T-helper 17 cell (primary cell): ENCODE results near the gene KNDC1. TPM values are rescaled to one million over a fixed set of nuclear protein-coding genes. Genes with fewer than 3 reads are reported as not detected.
"Not testable (repeated sequence)": the region's sequence is repeated elsewhere in the genome, so short reads cannot be mapped to it uniquely, and the experiment has no call there.

Source experiments
- ATAC-seq: fragments of 150-1000 bp; cut with Tn5 transposase; 2 replicates; pipeline ENCODE4 v1.10.0; 2021; ENCODE audit warnings: mild to moderate bottlenecking, moderate library complexity
- DNase-seq, 3 donors: peaks; one replicate each; pipeline versions ENCODE4 v3.0.0 to v3.0.0-alpha.2; 2020 to 2021
- H3K9me3 ChIP-seq: one replicate; pipeline ENCODE4 v1.7.0; 2013; ENCODE audit warnings: low read length, mild to moderate bottlenecking; ENCODE audit not compliant: control insufficient read depth, poor library complexity, severe bottlenecking
- H3K27ac Mint-ChIP-seq: one replicate; pipeline ENCODE4 v1.8.0; 2022; ENCODE audit warnings: mild to moderate bottlenecking, moderate library complexity, mixed read lengths
- H3K27me3 Mint-ChIP-seq: one replicate; pipeline ENCODE4 v1.8.0; 2022; ENCODE audit warnings: mixed read lengths
- H3K36me3 Mint-ChIP-seq: one replicate; pipeline ENCODE4 v1.8.0; 2022; ENCODE audit warnings: low read depth, mixed read lengths
- H3K4me1 Mint-ChIP-seq: one replicate; pipeline ENCODE4 v1.8.0; 2022; ENCODE audit warnings: mild to moderate bottlenecking, mixed read lengths
- H3K4me3 Mint-ChIP-seq: one replicate; pipeline ENCODE4 v1.8.0; 2022; ENCODE audit warnings: mild to moderate bottlenecking, moderate library complexity, mixed read lengths
- total RNA-seq, 4 donors: library from RNA in 2 of 4; stranded (reverse) in 2 of 4; gene quantifications; one replicate each; pipeline ENCODE4 v1.2.3 and lab custom pipeline; 2022 to 2026

Gene KNDC1
- total RNA-seq, 2 donors from 2014 or later, result 0.42 to 1.1 TPM

- no peaks in the 10 kb centered on the region for H3K36me3 Mint-ChIP-seq
- no peak overlapping the region for H3K27ac Mint-ChIP-seq
- no peak overlapping the region for H3K4me3 Mint-ChIP-seq
- peaks cover 9% of the 10 kb centered on the region for H3K4me1 Mint-ChIP-seq
- H3K27me3 Mint-ChIP-seq, result peaks cover 23% of the 10 kb centered on the region
- H3K9me3 ChIP-seq, result no peaks in the 10 kb centered on the region
- DNase-seq (no peak), ATAC-seq (no peak)
Measured at GRCh38 chr10:133141144-133141957, 18.7 kb upstream of the KNDC1 start.

- no peak overlapping the region for H3K27ac Mint-ChIP-seq
- peaks cover 28% of the 10 kb centered on the region for H3K27me3 Mint-ChIP-seq
- ATAC-seq, result no peak
- H3K9me3 ChIP-seq, result no peaks in the 10 kb centered on the region
- no peaks in the 10 kb centered on the region for H3K36me3 Mint-ChIP-seq
- no peak for DNase-seq
- peaks cover 9% of the 10 kb centered on the region for H3K4me1 Mint-ChIP-seq
- no peak overlapping the region for H3K4me3 Mint-ChIP-seq
Measured at GRCh38 chr10:133141958-133142340, 18.1 kb upstream of the KNDC1 start.

- ATAC-seq, result no peak
- DNase-seq, result no peak
- Mint-ChIP-seq H3K27me3 (peaks cover 28% of the 10 kb centered on the region), H3K36me3 (no peaks in the 10 kb centered on the region), H3K4me3 (no peak overlapping the region), H3K4me1 (peaks cover 9% of the 10 kb centered on the region), H3K27ac (no peak overlapping the region)
- H3K9me3 ChIP-seq, result no peaks in the 10 kb centered on the region
Measured at GRCh38 chr10:133142523-133143199, 17.4 kb upstream of the KNDC1 start.

GRCh38 chr10:133143200-133143533 lies 16.9 kb upstream of the KNDC1 start:
- no peak overlapping the region for H3K27ac Mint-ChIP-seq
- no peak for DNase-seq
- no peaks in the 10 kb centered on the region for H3K36me3 Mint-ChIP-seq

GRCh38 chr10:133143546-133143945 lies 16.5 kb upstream of the KNDC1 start:
- no peaks in the 10 kb centered on the region for H3K9me3 ChIP-seq
- H3K4me3 Mint-ChIP-seq, result no peak overlapping the region
- ATAC-seq, result no peak
- no peak for DNase-seq
- peaks cover 9% of the 10 kb centered on the region for H3K4me1 Mint-ChIP-seq
- no peak overlapping the region for H3K27ac Mint-ChIP-seq
- no peaks in the 10 kb centered on the region for H3K36me3 Mint-ChIP-seq
- H3K27me3 Mint-ChIP-seq, result peaks cover 28% of the 10 kb centered on the region

More at GRCh38 chr10:133143200-133143533, 16.9 kb upstream of the KNDC1 start:
- ATAC-seq, result no peak
- Mint-ChIP-seq H3K4me1 (peaks cover 9% of the 10 kb centered on the region), H3K4me3 (no peak overlapping the region), H3K27me3 (peaks cover 28% of the 10 kb centered on the region)
- H3K9me3 ChIP-seq, result no peaks in the 10 kb centered on the region

GRCh38 chr10:133144771-133145170 lies 15.2 kb upstream of the KNDC1 start:
- peaks cover 9% of the 10 kb centered on the region for H3K4me1 Mint-ChIP-seq
- no peaks in the 10 kb centered on the region for H3K9me3 ChIP-seq
- H3K27me3 Mint-ChIP-seq, result peaks cover 37% of the 10 kb centered on the region
- no peak overlapping the region for H3K4me3 Mint-ChIP-seq
- H3K36me3 Mint-ChIP-seq, result no peaks in the 10 kb centered on the region
- ATAC-seq (no peak), DNase-seq (no peak)
- H3K27ac Mint-ChIP-seq, result no peak overlapping the region

GRCh38 chr10:133150226-133150625 lies 9.8 kb upstream of the KNDC1 start:
- H3K27me3 Mint-ChIP-seq, result peaks cover 32% of the 10 kb centered on the region
- H3K27ac Mint-ChIP-seq, result no peak overlapping the region
- ATAC-seq, result no peak
- no peaks in the 10 kb centered on the region for H3K9me3 ChIP-seq
- H3K36me3 Mint-ChIP-seq, result no peaks in the 10 kb centered on the region
- no peak overlapping the region for H3K4me3 Mint-ChIP-seq
- DNase-seq, result no peak
- H3K4me1 Mint-ChIP-seq, result no peaks in the 10 kb centered on the region

GRCh38 chr10:133150656-133151055 lies 9.4 kb upstream of the KNDC1 start:
- Mint-ChIP-seq H3K4me1 (no peaks in the 10 kb centered on the region), H3K27ac (no peak overlapping the region), H3K27me3 (peaks cover 29% of the 10 kb centered on the region), H3K36me3 (no peaks in the 10 kb centered on the region), H3K4me3 (no peak overlapping the region)
- ATAC-seq, result no peak
- H3K9me3 ChIP-seq, result no peaks in the 10 kb centered on the region
- no peak for DNase-seq

GRCh38 chr10:133151071-133151470 lies 8.9 kb upstream of the KNDC1 start:
- not testable (repeated sequence) for ATAC-seq, H3K36me3 Mint-ChIP-seq, H3K4me1 Mint-ChIP-seq, H3K27ac Mint-ChIP-seq, H3K9me3 ChIP-seq, DNase-seq, H3K4me3 Mint-ChIP-seq
- H3K27me3 Mint-ChIP-seq, result peaks cover 29% of the 10 kb centered on the region

GRCh38 chr10:133151543-133151972 lies 8.5 kb upstream of the KNDC1 start:
- Mint-ChIP-seq H3K4me3 (no peak overlapping the region), H3K36me3 (no peaks in the 10 kb centered on the region), H3K27ac (no peak overlapping the region), H3K27me3 (peaks cover 25% of the 10 kb centered on the region), H3K4me1 (no peaks in the 10 kb centered on the region)
- no peaks in the 10 kb centered on the region for H3K9me3 ChIP-seq
- ATAC-seq (no peak), DNase-seq (no peak)

- H3K4me1 Mint-ChIP-seq, result no peaks in the 10 kb centered on the region
- H3K27me3 Mint-ChIP-seq, result peaks cover 16% of the 10 kb centered on the region
- H3K4me3 Mint-ChIP-seq, result no peak overlapping the region
- DNase-seq (no peak), ATAC-seq (no peak)
- no peaks in the 10 kb centered on the region for H3K9me3 ChIP-seq
- H3K36me3 Mint-ChIP-seq, result no peaks in the 10 kb centered on the region
- H3K27ac Mint-ChIP-seq, result no peak overlapping the region
Measured at GRCh38 chr10:133154411-133154810, 5.6 kb upstream of the KNDC1 start.

GRCh38 chr10:133154996-133155778 lies 4.8 kb upstream of the KNDC1 start:
- ATAC-seq, result no peak
- Mint-ChIP-seq H3K4me3 (no peak overlapping the region), H3K36me3 (no peaks in the 10 kb centered on the region), H3K27ac (no peak overlapping the region), H3K4me1 (no peaks in the 10 kb centered on the region), H3K27me3 (peaks cover 12% of the 10 kb centered on the region)
- H3K9me3 ChIP-seq, result no peaks in the 10 kb centered on the region
- no peak for DNase-seq
